ENCODE results near the gene EZH2. TPM values are rescaled to one million over a fixed set of nuclear protein-coding genes. Genes with fewer than 3 reads are reported as not detected.

The EZH2 gene
- total RNA-seq, 6 experiments from 2014 or later, result 8.9 to 21.5 (median 19.3) TPM

GRCh38 chr7:148878317-148878716 is 5.8 kb downstream of the EZH2 start:
- DNase-seq, result no peak
- no peaks in the 10 kb centered on the region for H3K27me3 Mint-ChIP-seq (ENCODE audit: insufficient read depth)
- no peak overlapping the region for H3K27ac Mint-ChIP-seq
- no peaks in the 10 kb centered on the region for H3K9me3 Mint-ChIP-seq
- no peak overlapping the region for H3K4me3 Mint-ChIP-seq
- H3K4me1 Mint-ChIP-seq (ENCODE audit: low read depth), result peaks cover 48% of the 10 kb centered on the region
- TF ChIP-seq CTCF (IDR thresholded peaks at IDR 0.05), result no peak
- H3K36me3 Mint-ChIP-seq (ENCODE audit: low read depth), result no peaks in the 10 kb centered on the region

- no peak for TF ChIP-seq CTCF (IDR thresholded peaks at IDR 0.05)
- DNase-seq, result no peak
- H3K36me3 Mint-ChIP-seq (ENCODE audit: low read depth), result no peaks in the 10 kb centered on the region
- H3K4me3 Mint-ChIP-seq, result no peak overlapping the region
- peaks cover 46% of the 10 kb centered on the region for H3K4me1 Mint-ChIP-seq (ENCODE audit: low read depth)
- no peaks in the 10 kb centered on the region for H3K27me3 Mint-ChIP-seq (ENCODE audit: insufficient read depth)
- no peaks in the 10 kb centered on the region for H3K9me3 Mint-ChIP-seq
- no peak overlapping the region for H3K27ac Mint-ChIP-seq
Observed at GRCh38 chr7:148877517-148877916, 6.6 kb downstream of the EZH2 start.

- TF ChIP-seq CTCF (IDR thresholded peaks at IDR 0.05), result no peak
- peaks cover 10% of the 10 kb centered on the region for H3K36me3 Mint-ChIP-seq (ENCODE audit: low read depth)
- H3K4me3 Mint-ChIP-seq, result no peak overlapping the region
- peaks cover 14% of the 10 kb centered on the region for H3K4me1 Mint-ChIP-seq (ENCODE audit: low read depth)
- no peaks in the 10 kb centered on the region for H3K27me3 Mint-ChIP-seq (ENCODE audit: insufficient read depth)
- no peak for DNase-seq
- peaks cover 5% of the 10 kb centered on the region for H3K9me3 Mint-ChIP-seq
- no peak overlapping the region for H3K27ac Mint-ChIP-seq
Observed at GRCh38 chr7:148872188-148872587, 11.9 kb downstream of the EZH2 start.

- H3K4me1 Mint-ChIP-seq (ENCODE audit: low read depth), result peaks cover 14% of the 10 kb centered on the region
- peaks cover 10% of the 10 kb centered on the region for H3K36me3 Mint-ChIP-seq (ENCODE audit: low read depth)
- H3K27ac Mint-ChIP-seq, result no peak overlapping the region
- peaks cover 5% of the 10 kb centered on the region for H3K9me3 Mint-ChIP-seq
- DNase-seq, result no peak
- no peak overlapping the region for H3K4me3 Mint-ChIP-seq
- H3K27me3 Mint-ChIP-seq (ENCODE audit: insufficient read depth), result no peaks in the 10 kb centered on the region
- no peak for TF ChIP-seq CTCF (IDR thresholded peaks at IDR 0.05)
Observed at GRCh38 chr7:148871551-148871950, 12.5 kb downstream of the EZH2 start.

GRCh38 chr7:148871030-148871429 is 13.1 kb downstream of the EZH2 start:
- Mint-ChIP-seq H3K4me3 (no peak overlapping the region), H3K4me1 (ENCODE audit: low read depth) (peaks cover 14% of the 10 kb centered on the region), H3K27ac (no peak overlapping the region), H3K27me3 (ENCODE audit: insufficient read depth) (no peaks in the 10 kb centered on the region), H3K36me3 (ENCODE audit: low read depth) (peaks cover 10% of the 10 kb centered on the region), H3K9me3 (peaks cover 5% of the 10 kb centered on the region)
- TF ChIP-seq CTCF (IDR thresholded peaks at IDR 0.05), result no peak
- no peak for DNase-seq

- Mint-ChIP-seq H3K9me3 (peaks cover 5% of the 10 kb centered on the region), H3K36me3 (ENCODE audit: low read depth) (peaks cover 10% of the 10 kb centered on the region), H3K4me3 (no peak overlapping the region), H3K27me3 (ENCODE audit: insufficient read depth) (no peaks in the 10 kb centered on the region), H3K4me1 (ENCODE audit: low read depth) (peaks cover 14% of the 10 kb centered on the region), H3K27ac (no peak overlapping the region)
- DNase-seq, result no peak
- TF ChIP-seq CTCF (IDR thresholded peaks at IDR 0.05), result no peak
Observed at GRCh38 chr7:148868378-148868674, 15.8 kb downstream of the EZH2 start.

All from HFFc6 (cell line).